ENCODE results near the gene RIGI. TPM values are rescaled to one million over a fixed set of nuclear protein-coding genes. Genes with fewer than 3 reads are reported as not detected.

The RIGI gene
- total RNA-seq, 4 donors from 2014 or later, result 4.2 to 9.3 (median 7.4) TPM

DNA sequence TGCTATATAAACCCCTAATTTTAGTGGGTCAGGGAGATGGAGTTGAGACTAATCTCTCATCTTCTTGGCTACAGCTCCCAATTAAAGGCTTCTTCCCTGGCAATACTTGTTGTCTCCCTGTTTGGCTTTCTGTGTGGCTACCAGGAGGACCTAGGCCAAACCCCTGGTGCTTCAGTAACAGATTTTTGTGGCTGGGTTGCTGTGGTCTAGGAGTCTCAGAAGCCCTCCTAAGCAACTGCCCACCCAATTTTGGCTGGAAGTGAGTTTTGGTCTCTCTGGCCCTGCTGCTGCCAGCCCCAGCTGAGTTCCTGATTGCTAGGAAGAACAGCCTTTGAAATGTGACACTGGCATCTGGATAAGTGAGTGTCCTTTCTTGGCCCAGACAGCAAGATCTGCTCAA is 9.8 kb downstream of the RIGI start:
- Histone ChIP-seq H3K9me3 (no peaks in the 10 kb centered on the region), H3K27ac (no peak overlapping the region), H3K36me3 (no peaks in the 10 kb centered on the region), H3K27me3 (no peaks in the 10 kb centered on the region), H3K4me3 (no peak overlapping the region), H3K4me1 (no peaks in the 10 kb centered on the region)
- no peak for DNase-seq (ENCODE audit: low spot score in 2 of 2)
- no peak for TF ChIP-seq POLR2AphosphoS5 (IDR thresholded peaks at IDR 0.05)
- TF ChIP-seq EP300 (IDR thresholded peaks at IDR 0.05), result no peak
- TF ChIP-seq, protein P1, sequence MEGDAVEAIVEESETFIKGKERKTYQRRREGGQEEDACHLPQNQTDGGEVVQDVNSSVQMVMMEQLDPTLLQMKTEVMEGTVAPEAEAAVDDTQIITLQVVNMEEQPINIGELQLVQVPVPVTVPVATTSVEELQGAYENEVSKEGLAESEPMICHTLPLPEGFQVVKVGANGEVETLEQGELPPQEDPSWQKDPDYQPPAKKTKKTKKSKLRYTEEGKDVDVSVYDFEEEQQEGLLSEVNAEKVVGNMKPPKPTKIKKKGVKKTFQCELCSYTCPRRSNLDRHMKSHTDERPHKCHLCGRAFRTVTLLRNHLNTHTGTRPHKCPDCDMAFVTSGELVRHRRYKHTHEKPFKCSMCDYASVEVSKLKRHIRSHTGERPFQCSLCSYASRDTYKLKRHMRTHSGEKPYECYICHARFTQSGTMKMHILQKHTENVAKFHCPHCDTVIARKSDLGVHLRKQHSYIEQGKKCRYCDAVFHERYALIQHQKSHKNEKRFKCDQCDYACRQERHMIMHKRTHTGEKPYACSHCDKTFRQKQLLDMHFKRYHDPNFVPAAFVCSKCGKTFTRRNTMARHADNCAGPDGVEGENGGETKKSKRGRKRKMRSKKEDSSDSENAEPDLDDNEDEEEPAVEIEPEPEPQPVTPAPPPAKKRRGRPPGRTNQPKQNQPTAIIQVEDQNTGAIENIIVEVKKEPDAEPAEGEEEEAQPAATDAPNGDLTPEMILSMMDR (IDR thresholded peaks at IDR 0.05), result no peak
- TF ChIP-seq POLR2A (IDR thresholded peaks at IDR 0.05), result no peak

DNA sequence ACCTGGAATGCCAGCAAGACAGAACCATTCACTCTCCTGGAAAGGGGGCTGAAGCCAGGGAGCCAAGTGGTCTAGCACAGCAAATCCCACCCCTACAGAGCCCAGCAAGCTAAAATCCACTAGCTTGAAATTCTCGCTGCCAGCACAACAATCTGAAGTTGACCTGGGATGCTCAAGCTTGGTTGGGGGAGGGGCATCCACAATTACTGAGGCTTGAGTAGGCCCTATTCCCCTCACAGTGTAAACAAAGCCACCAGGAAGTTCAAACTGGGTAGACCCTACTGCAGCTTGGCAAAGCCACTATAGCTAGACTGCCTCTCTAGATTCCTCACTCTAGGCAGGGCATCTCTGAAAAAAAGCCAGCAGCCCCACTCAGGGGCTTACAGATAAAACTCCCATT is 17.3 kb downstream of the RIGI start:
- Histone ChIP-seq H3K27ac (no peak overlapping the region), H3K4me3 (no peak overlapping the region), H3K9me3 (no peaks in the 10 kb centered on the region), H3K36me3 (no peaks in the 10 kb centered on the region), H3K4me1 (no peaks in the 10 kb centered on the region), H3K27me3 (no peaks in the 10 kb centered on the region)
- TF ChIP-seq POLR2AphosphoS5 (IDR thresholded peaks at IDR 0.05) (no peak), POLR2A (IDR thresholded peaks at IDR 0.05) (no peak), EP300 (IDR thresholded peaks at IDR 0.05) (no peak)
- TF ChIP-seq, protein P1 (IDR thresholded peaks at IDR 0.05), result no peak
- no peak for DNase-seq (ENCODE audit: low spot score in 2 of 2)
- no CpG with 5 or more reads among the region's 1 CpG for WGBS

DNA sequence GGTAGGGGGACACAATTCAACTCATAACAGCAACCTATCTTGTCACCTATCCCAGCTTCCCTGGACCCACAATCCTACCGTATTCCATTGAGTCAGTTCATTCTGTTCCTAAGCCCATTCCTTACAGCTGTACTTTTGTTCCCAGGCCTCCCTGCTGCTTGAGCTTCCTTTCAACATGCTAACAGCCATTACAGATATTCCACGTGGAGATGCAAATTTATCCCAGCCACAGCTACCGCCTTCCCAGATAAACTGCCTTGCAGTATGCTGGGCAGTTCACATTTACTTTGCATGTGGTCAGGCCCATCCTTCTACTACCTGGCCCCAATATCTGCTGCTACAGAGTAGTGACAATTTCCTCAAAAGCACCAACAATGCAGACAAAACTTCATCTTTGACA is 23.0 kb downstream of the RIGI start:
- H3K4me3 ChIP-seq, result no peak overlapping the region
- DNase-seq (ENCODE audit: low spot score in 2 of 2), result no peak
- no peaks in the 10 kb centered on the region for H3K4me1 ChIP-seq
- 81% methylated on average over 3 of the region's 3 CpGs for WGBS
- no peaks in the 10 kb centered on the region for H3K9me3 ChIP-seq
- H3K27ac ChIP-seq, result no peak overlapping the region
- H3K36me3 ChIP-seq, result peaks cover 16% of the 10 kb centered on the region
- TF ChIP-seq EP300 (IDR thresholded peaks at IDR 0.05), result no peak
- no peak for TF ChIP-seq POLR2A (IDR thresholded peaks at IDR 0.05)
- TF ChIP-seq POLR2AphosphoS5 (IDR thresholded peaks at IDR 0.05), result no peak
- TF ChIP-seq, protein P1 (IDR thresholded peaks at IDR 0.05), result no peak
- no peaks in the 10 kb centered on the region for H3K27me3 ChIP-seq

DNA sequence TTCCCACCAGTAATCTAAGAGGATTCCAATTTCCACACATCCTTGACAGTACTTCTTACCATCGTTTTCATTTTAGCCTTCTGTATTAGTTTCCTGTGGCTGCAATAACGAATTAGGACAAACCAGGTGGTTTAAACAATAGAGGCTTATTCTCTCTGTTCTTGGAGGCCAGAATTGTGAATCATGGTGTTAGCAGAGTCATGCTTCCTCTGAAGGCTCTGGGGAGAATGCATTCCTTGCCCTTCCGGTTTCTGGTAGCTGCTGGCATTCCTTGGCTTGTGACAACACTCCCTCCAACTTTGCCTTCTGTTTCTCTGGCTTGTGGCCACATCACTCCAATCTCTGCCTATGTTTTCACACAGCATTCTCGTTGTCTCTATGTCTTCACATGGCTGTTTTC is 23.5 kb downstream of the RIGI start:
- H3K4me1 ChIP-seq, result no peaks in the 10 kb centered on the region
- H3K27ac ChIP-seq, result no peak overlapping the region
- H3K9me3 ChIP-seq, result no peaks in the 10 kb centered on the region
- no peak overlapping the region for H3K4me3 ChIP-seq
- 78% methylated on average over 4 of the region's 4 CpGs for WGBS
- no peak for TF ChIP-seq EP300 (IDR thresholded peaks at IDR 0.05)
- TF ChIP-seq POLR2A (IDR thresholded peaks at IDR 0.05), result no peak
- TF ChIP-seq, protein P1 (IDR thresholded peaks at IDR 0.05), result no peak
- no peak for TF ChIP-seq POLR2AphosphoS5 (IDR thresholded peaks at IDR 0.05)
- H3K36me3 ChIP-seq, result peaks cover 19% of the 10 kb centered on the region
- H3K27me3 ChIP-seq, result no peaks in the 10 kb centered on the region
- no peak for DNase-seq (ENCODE audit: low spot score in 2 of 2)

DNA sequence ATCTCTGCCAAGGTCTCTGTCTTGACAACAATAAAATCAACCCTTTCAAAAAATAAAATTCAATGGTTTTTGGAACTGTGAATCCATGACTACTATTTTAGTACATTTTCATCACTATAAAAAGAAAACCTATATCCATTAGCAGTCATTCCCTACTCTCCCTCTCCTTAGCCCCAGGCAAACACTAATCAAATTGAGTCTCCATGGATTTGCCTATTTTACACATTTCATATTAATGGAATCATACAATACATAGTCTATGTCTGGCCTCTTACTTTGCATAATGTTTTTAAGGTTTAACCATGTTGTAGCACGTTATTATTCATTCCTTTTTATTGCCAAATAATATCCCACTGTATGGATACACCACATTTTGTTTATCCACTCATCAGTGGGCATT is 24.1 kb downstream of the RIGI start:
- 81% methylated on average over 1 of the region's 1 CpG for WGBS
- H3K9me3 ChIP-seq, result no peaks in the 10 kb centered on the region
- H3K4me3 ChIP-seq, result no peak overlapping the region
- no peak overlapping the region for H3K27ac ChIP-seq
- H3K27me3 ChIP-seq, result no peaks in the 10 kb centered on the region
- no peak for DNase-seq (ENCODE audit: low spot score in 2 of 2)
- TF ChIP-seq POLR2A (IDR thresholded peaks at IDR 0.05) (no peak), EP300 (IDR thresholded peaks at IDR 0.05) (no peak), POLR2AphosphoS5 (IDR thresholded peaks at IDR 0.05) (no peak)
- TF ChIP-seq, protein P1 (IDR thresholded peaks at IDR 0.05), result no peak
- peaks cover 25% of the 10 kb centered on the region for H3K36me3 ChIP-seq
- no peaks in the 10 kb centered on the region for H3K4me1 ChIP-seq
